Naive B cell (primary cell): ENCODE measurements around the gene FGF9. TPM values are rescaled to one million over a fixed set of nuclear protein-coding genes. Genes with fewer than 3 reads are reported as not detected.
A peak's percentile ranks its signal among the peaks of the same experiment; 100 is the strongest.

Source experiments
- ATAC-seq, 2 donors: fragments of 150-1000 bp; cut with Tn5 transposase; 2 replicates each; pipeline ENCODE4 v1.10.0; 2021; ENCODE audit warnings: low read depth in 2 of 2, mild to moderate bottlenecking in 2 of 2, moderate library complexity in 2 of 2
- DNase-seq: peaks from one replicate; pipeline ENCODE4 v3.0.0; 2022
- H3K27ac Mint-ChIP-seq, 6 donors: one replicate each; pipeline ENCODE4 v1.8.0; 2020 to 2022; ENCODE audit warnings: mild to moderate bottlenecking in 6 of 6, mixed read lengths in 6 of 6, moderate library complexity in 5 of 6, inconsistent platforms in 2 of 6
- H3K27me3 Mint-ChIP-seq, 3 donors: one replicate each; pipeline ENCODE4 v1.8.0; 2021 to 2022; ENCODE audit warnings: mixed read lengths in 3 of 3, mild to moderate bottlenecking in 1 of 3
- H3K36me3 Mint-ChIP-seq, 2 donors: one replicate each; pipeline ENCODE4 v1.8.0; 2020 to 2022; ENCODE audit warnings: mixed read lengths in 2 of 2, inconsistent platforms in 1 of 2, mild to moderate bottlenecking in 1 of 2
- H3K4me1 Mint-ChIP-seq, 3 donors: one replicate each; pipeline ENCODE4 v1.8.0; 2020 to 2022; ENCODE audit warnings: mixed read lengths in 3 of 3, inconsistent platforms in 1 of 3, mild to moderate bottlenecking in 1 of 3, moderate library complexity in 1 of 3
- H3K4me3 Mint-ChIP-seq, 8 donors: one replicate each; pipeline ENCODE4 v1.8.0; 2020 to 2022; ENCODE audit warnings: mild to moderate bottlenecking in 8 of 8, mixed read lengths in 8 of 8, moderate library complexity in 8 of 8, inconsistent platforms in 2 of 8
- H3K9me3 Mint-ChIP-seq, 7 donors: one replicate each; pipeline ENCODE4 v1.8.0; 2020 to 2022; ENCODE audit warnings: mixed read lengths in 7 of 7, mild to moderate bottlenecking in 5 of 7, inconsistent platforms in 2 of 7, moderate library complexity in 1 of 7
- polyA plus RNA-seq, 6 donors: library from polyadenylated mRNA; unstranded; fragments of 300-500 nt; fragmentation: Illumina TruSeq; gene quantifications; one replicate each; pipeline ENCODE4 v1.2.3, GENCODE V29; 2021; ENCODE audit warnings: low read depth in 6 of 6

Gene FGF9
- polyA plus RNA-seq: under 1 TPM; 0.11 to 0.64 (median 0.33) TPM

GRCh38 chr13:21670883-21671619 is at the start of gene FGF9:
FGF9 (plus strand) TSS chr13:21671073; CDS start chr13:21671913, 840 bp downstream.
- H3K27ac Mint-ChIP-seq: peak within 1 kb of the TSS; percentile 50 to 92 (median 84)
- peak within 1 kb of the TSS; percentile 88 to 96 (median 93) for H3K4me3 Mint-ChIP-seq
- peaks cover 39 to 51% (median 47%) of the 10 kb centered on the region in 3 donors for H3K27me3 Mint-ChIP-seq
- peaks cover 0 to 2% (median 0%) of the 10 kb centered on the region in 7 donors for H3K9me3 Mint-ChIP-seq
- peak; percentile 74 to 75 for ATAC-seq
- no peaks in the 10 kb centered on the region for H3K36me3 Mint-ChIP-seq
- peak; percentile 82 for DNase-seq
- H3K4me1 Mint-ChIP-seq: peaks cover 33 to 51% (median 50%) of the 10 kb centered on the region in 3 donors

DNA sequence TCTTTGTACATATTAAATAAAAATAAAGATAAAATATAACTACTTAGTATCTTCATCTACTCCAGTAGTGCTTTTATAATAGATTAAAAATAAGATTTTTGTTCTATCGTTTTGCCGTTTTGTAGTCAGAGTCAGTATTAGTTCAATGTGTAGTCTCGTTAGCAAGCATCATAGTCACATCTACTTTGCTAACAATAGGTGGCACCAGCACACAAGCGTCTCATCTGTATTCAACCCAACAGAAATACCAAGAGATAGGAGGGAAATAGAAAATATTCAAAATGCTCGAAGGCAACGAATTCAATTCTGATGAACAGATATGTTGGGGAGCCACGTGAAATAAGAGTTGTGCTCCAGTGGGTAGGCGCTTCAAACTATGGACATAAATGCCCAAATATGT is 45.5 kb upstream of the FGF9 start:
- DNase-seq: no peak
- H3K36me3 Mint-ChIP-seq: peaks cover 0 to 7% of the 10 kb centered on the region in 2 donors
- H3K27ac Mint-ChIP-seq: no peak overlapping the region
- peaks cover 12 to 30% (median 23%) of the 10 kb centered on the region in 3 donors for H3K27me3 Mint-ChIP-seq
- peak in 1 of 2 donors; percentile 35 for ATAC-seq
- H3K4me3 Mint-ChIP-seq: no peak overlapping the region
- no peaks in the 10 kb centered on the region for H3K9me3 Mint-ChIP-seq
- no peaks in the 10 kb centered on the region for H3K4me1 Mint-ChIP-seq

DNA sequence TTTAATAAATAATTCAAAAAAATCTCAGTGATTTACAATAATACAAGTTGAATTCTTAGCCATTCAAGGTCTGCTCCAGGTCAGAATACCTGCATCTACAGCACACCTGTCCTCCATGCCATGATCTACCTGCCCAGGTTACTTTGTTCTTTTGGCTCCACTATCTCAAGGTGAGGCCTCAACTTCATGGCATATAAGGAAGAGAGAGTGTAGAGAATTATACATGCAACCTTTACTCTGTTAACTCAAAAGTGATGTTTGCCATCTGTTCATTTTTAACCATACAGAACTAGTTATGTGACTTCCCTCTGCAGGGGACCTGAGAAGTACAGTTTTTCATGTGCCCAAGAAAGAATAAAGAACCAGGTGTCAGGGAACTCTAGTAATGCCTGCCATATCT is 38.7 kb upstream of the FGF9 start:
- Mint-ChIP-seq H3K9me3 (peaks cover 5 to 19% (median 14%) of the 10 kb centered on the region in 7 donors), H3K27ac (no peak overlapping the region), H3K4me1 (no peaks in the 10 kb centered on the region), H3K27me3 (peaks cover 27 to 36% (median 30%) of the 10 kb centered on the region in 3 donors), H3K36me3 (peaks cover 7 to 16% of the 10 kb centered on the region in 2 donors), H3K4me3 (no peak overlapping the region)
- no peak for ATAC-seq
- DNase-seq: no peak

DNA sequence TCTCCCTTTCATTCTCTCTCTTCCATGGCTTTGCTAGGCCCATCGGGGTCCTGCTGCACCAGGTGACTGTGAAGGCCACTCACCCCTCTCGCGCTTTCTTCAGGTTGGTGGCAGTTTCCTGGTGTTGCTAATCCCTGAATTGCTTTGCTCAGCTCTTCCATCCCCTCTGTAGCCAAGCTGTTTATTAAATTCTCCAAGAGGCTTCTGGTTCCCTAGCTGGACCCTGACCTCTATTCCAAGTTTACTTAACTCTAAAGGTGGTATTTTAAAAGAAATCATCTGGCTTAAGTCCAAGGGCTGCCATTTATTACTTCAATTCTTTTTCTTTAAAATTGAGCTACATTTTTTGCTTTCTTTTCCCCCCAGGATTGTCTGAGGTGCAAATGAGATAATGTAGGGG is 34.2 kb upstream of the FGF9 start:
- DNase-seq (no peak), ATAC-seq (no peak)
- H3K27me3 Mint-ChIP-seq: peaks cover 14 to 30% (median 23%) of the 10 kb centered on the region in 3 donors
- H3K4me3 Mint-ChIP-seq: no peak overlapping the region
- peaks cover 2 to 7% of the 10 kb centered on the region in 2 donors for H3K36me3 Mint-ChIP-seq
- H3K4me1 Mint-ChIP-seq: peaks cover 0 to 10% (median 7%) of the 10 kb centered on the region in 3 donors
- no peak overlapping the region for H3K27ac Mint-ChIP-seq
- peaks cover 1 to 9% (median 8%) of the 10 kb centered on the region in 7 donors for H3K9me3 Mint-ChIP-seq

GRCh38 chr13:21637296-21637695 is 33.6 kb upstream of the FGF9 start:
- no peak overlapping the region for H3K27ac Mint-ChIP-seq
- H3K4me1 Mint-ChIP-seq: peaks cover 0 to 10% (median 7%) of the 10 kb centered on the region in 3 donors
- DNase-seq: no peak
- H3K9me3 Mint-ChIP-seq: peaks cover 0 to 3% (median 2%) of the 10 kb centered on the region in 7 donors
- peaks cover 0 to under 1% of the 10 kb centered on the region in 2 donors for H3K36me3 Mint-ChIP-seq
- H3K4me3 Mint-ChIP-seq: no peak overlapping the region
- peaks cover 14 to 26% (median 17%) of the 10 kb centered on the region in 3 donors for H3K27me3 Mint-ChIP-seq
- no peak for ATAC-seq

DNA sequence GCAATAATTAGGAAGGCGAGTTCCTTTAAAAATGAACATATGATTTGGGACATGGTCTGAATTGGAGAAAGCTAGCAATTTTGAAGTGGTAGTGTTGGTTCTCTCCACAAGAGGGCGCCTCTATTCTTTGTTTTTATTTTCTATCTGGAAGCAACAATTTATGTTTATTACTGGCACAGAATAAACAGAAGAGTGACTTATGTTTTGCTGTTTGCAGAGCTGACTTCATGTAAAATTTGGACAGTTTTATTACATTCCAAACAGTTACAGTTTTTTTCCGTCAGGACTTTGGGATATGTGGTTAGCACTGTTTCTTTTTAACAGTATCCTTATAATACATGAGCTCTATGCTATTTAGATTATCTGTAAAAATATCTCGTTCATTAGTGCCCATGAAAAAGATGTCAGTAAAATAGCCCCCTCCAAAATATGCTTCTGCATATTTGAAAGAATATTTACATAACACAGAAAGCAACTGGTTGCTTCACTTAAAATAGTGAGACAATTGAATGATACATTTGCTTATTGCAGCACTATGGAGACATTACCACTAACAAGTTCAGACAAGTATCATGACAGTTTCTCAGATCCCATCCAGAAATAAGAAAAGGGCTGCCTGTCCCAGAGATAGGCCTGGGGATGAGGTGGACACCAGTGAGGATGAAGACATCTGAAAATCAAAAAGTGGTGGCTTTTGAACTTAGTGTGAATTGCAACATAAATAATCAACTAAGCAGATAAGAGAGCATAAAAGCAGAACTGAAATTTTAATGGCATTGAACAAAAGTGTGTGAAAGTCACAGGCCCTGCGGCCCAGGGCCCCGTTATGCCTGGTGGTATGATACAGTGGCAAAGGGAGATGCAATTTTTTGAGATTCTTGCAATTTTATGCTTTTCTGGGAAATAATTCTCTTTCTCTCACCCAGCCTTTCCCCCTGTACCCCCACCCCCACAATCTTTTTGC is 32.3 kb upstream of the FGF9 start:
- H3K4me1 Mint-ChIP-seq: peaks cover 0 to 10% (median 7%) of the 10 kb centered on the region in 3 donors
- no peak overlapping the region for H3K4me3 Mint-ChIP-seq
- H3K9me3 Mint-ChIP-seq: peaks cover 0 to under 1% (median 0%) of the 10 kb centered on the region in 7 donors
- H3K27ac Mint-ChIP-seq: peak overlapping the region in 1 of 6 donors; percentile 76
- H3K27me3 Mint-ChIP-seq: peaks cover 14 to 26% (median 16%) of the 10 kb centered on the region in 3 donors
- H3K36me3 Mint-ChIP-seq: no peaks in the 10 kb centered on the region
- DNase-seq: peak; percentile 28
- ATAC-seq: no peak

DNA sequence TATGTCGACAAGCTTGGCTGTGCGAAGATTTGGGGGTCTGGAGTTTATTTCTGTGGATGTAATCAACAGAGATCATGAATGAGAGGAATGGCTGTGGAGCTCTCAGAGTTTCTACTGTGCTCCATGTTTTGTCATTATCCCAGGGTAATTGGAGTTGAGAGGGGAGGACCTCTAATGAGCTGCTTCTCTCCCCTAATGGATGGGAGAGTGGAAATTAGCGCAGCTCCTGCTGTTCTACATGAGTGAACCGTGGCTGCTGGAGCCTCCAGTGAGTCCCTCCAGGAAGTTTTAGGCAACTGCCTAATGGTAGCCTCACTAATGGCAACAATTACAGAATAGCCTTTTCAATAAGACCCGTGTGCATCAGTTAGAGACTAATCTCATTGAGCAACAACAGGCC is 31.3 kb upstream of the FGF9 start:
- Mint-ChIP-seq H3K4me1 (peaks cover 0 to 10% (median 7%) of the 10 kb centered on the region in 3 donors), H3K27ac (no peak overlapping the region), H3K36me3 (no peaks in the 10 kb centered on the region), H3K4me3 (no peak overlapping the region), H3K27me3 (peaks cover 14 to 26% (median 16%) of the 10 kb centered on the region in 3 donors), H3K9me3 (peaks cover 0 to 1% (median 0%) of the 10 kb centered on the region in 7 donors)
- DNase-seq: no peak
- no peak for ATAC-seq

DNA sequence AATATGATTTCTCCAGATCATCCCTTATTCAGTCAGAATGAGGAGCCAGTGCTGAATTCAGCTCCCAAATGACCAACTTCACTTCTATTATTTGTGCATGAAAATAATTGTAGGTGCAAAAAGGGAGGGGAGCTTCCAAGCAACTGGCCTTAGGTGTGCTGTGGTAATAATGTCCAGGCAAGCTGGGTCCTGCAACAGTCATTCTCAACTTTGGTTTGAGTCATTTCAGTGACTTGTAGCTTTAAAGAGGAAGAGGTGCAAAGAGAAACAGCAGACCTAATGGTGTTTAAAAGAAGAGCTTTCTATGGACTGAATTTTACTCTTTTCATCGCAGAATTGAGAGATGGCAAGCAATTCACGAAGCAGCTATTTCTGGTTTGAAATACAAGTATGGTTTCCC is 29.2 kb upstream of the FGF9 start:
- no peak overlapping the region for H3K27ac Mint-ChIP-seq
- H3K4me3 Mint-ChIP-seq: no peak overlapping the region
- H3K36me3 Mint-ChIP-seq: no peaks in the 10 kb centered on the region

GRCh38 chr13:21657538-21657937 is 13.3 kb upstream of the FGF9 start:
- Mint-ChIP-seq H3K4me1 (no peaks in the 10 kb centered on the region), H3K27ac (no peak overlapping the region), H3K27me3 (peaks cover 41 to 47% (median 43%) of the 10 kb centered on the region in 3 donors), H3K9me3 (peaks cover 7 to 37% (median 18%) of the 10 kb centered on the region in 7 donors), H3K4me3 (no peak overlapping the region), H3K36me3 (peaks cover 0 to 19% of the 10 kb centered on the region in 2 donors)
- DNase-seq (no peak), ATAC-seq (no peak)

More for the DNA sequence above, 29.2 kb upstream of the FGF9 start:
- Mint-ChIP-seq H3K9me3 (peaks cover 0 to 1% (median 0%) of the 10 kb centered on the region in 7 donors), H3K27me3 (peaks cover 9 to 29% (median 16%) of the 10 kb centered on the region in 3 donors), H3K4me1 (peaks cover 0 to 10% (median 7%) of the 10 kb centered on the region in 3 donors)
- DNase-seq: no peak
- ATAC-seq: no peak

DNA sequence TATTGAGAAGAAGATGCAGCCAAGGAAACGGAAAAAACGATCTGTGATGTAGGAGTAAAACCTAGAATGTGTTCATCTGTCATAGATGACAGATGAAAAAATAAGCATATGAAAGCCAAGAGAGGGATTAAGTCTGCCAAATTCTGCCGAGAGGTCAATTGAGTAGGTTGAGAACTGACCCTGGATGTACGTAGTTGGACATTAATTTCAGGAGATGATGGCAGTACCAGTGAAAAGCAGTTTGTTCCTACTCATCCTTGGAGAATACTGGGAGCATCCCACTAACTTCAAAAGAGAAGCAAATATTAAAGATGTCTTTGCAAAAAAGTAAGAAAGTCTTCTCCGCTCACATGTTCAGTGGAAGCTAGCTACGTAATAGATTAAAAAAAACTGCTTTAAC is 11.8 kb upstream of the FGF9 start:
- ATAC-seq: no peak
- Mint-ChIP-seq H3K9me3 (peaks cover 7 to 37% (median 18%) of the 10 kb centered on the region in 7 donors), H3K27me3 (peaks cover 41 to 47% (median 43%) of the 10 kb centered on the region in 3 donors), H3K4me3 (no peak overlapping the region), H3K36me3 (peaks cover 0 to 19% of the 10 kb centered on the region in 2 donors), H3K4me1 (no peaks in the 10 kb centered on the region), H3K27ac (no peak overlapping the region)
- DNase-seq: no peak

DNA sequence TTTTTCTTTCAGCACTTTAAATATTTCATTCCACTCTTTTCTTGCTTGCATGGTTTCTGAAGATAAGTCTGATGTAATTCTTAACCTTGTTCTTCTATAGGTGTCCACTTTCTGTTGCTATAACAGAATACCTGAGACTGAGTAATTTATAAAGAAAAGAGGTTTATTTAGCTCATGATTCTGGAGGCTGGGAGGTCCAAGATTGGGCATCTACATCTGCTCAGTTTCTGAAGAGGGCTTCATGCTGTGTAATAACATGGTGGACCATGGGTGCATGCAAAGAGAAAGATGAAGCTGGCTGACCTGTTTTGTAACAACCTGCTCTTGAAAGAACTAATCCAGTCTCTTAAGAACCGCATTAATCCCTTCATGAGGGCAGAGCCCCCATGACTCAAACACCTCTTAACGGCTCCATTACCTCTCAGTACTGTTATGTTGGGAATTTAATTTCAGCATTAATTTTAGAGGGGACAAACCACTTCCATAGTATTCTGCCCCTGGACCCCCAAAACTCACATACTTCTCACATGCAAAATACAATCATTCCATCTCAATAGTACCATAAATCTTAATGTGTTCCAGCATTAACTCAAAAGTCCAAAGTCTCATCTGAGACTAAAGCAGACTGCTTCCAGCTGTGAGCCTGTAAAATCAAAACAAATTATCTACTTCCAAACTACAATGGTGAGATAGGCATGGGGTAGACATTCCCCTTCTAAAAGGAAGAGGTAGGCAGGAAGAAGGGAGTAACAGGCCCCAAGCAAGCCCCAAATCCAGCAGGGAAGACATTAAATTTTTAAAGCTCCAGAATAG is 9.6 kb upstream of the FGF9 start:
- H3K36me3 Mint-ChIP-seq: peaks cover 0 to 9% of the 10 kb centered on the region in 2 donors
- ATAC-seq (no peak), DNase-seq (no peak)
- H3K4me1 Mint-ChIP-seq: no peaks in the 10 kb centered on the region
- no peak overlapping the region for H3K4me3 Mint-ChIP-seq
- H3K27ac Mint-ChIP-seq: no peak overlapping the region
- H3K9me3 Mint-ChIP-seq: peaks cover 3 to 23% (median 12%) of the 10 kb centered on the region in 7 donors
- H3K27me3 Mint-ChIP-seq: peaks cover 35 to 39% (median 36%) of the 10 kb centered on the region in 3 donors

DNA sequence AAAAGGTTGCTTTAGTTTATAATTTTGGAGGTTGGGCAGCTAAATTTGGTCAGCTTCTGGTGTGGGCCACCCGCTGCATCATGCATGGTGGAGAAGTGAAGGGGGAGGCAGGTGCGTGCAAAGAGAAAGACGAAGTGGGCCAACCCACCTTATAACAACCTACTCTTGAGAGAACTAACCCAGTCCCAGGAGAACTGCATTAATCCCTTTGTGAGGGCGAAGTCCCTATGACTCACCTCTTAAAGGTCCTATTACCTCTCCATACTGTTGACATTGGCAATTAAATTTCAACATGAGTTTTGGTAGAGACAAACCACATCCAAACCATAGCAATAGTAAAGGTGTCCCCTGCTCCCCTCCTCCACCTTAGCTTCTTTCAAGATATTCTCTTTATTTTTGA is 7.7 kb upstream of the FGF9 start:
- no peak overlapping the region for H3K27ac Mint-ChIP-seq
- ATAC-seq (no peak), DNase-seq (no peak)
- H3K27me3 Mint-ChIP-seq: peaks cover 33 to 36% (median 35%) of the 10 kb centered on the region in 3 donors
- peaks cover 0 to 16% (median 7%) of the 10 kb centered on the region in 7 donors for H3K9me3 Mint-ChIP-seq
- no peak overlapping the region for H3K4me3 Mint-ChIP-seq
- H3K4me1 Mint-ChIP-seq: no peaks in the 10 kb centered on the region
- peaks cover 0 to 8% of the 10 kb centered on the region in 2 donors for H3K36me3 Mint-ChIP-seq
